NCI-H1092 treated with DMSO at 0.1 percent for 48 hours (cell line): ENCODE results near the gene TRERF1.

Source experiments
- DNase-seq: peaks from one replicate; lab custom pipeline; 2025; lab: John Stamatoyannopoulos, UW

The TRERF1 gene

GRCh38 chr6:42271834-42272805, 179.6 kb downstream of the TRERF1 start:
- DNase-seq = no peak

GRCh38 chr6:42269974-42270510, 181.7 kb downstream of the TRERF1 start:
- no peak for DNase-seq

- no peak for DNase-seq
Measured at GRCh38 chr6:42269553-42269952, 182.2 kb downstream of the TRERF1 start.

GRCh38 chr6:42268835-42269204, 182.9 kb downstream of the TRERF1 start:
- DNase-seq = no peak

- no peak for DNase-seq
Measured at GRCh38 chr6:42268016-42268834, 183.5 kb downstream of the TRERF1 start.

GRCh38 chr6:42266538-42266937, 185.2 kb downstream of the TRERF1 start:
- DNase-seq = no peak

- no peak for DNase-seq
Measured at GRCh38 chr6:42264852-42265390, 186.8 kb downstream of the TRERF1 start.

GRCh38 chr6:42264162-42264851, 187.4 kb downstream of the TRERF1 start:
- no peak for DNase-seq

- DNase-seq = no peak
Measured at GRCh38 chr6:42263165-42263728, 188.5 kb downstream of the TRERF1 start.

- DNase-seq = no peak
Measured at GRCh38 chr6:42260972-42261371, 190.8 kb downstream of the TRERF1 start.

GRCh38 chr6:42260396-42260888, 191.3 kb downstream of the TRERF1 start:
- DNase-seq = no peak

GRCh38 chr6:42259841-42260395, 191.8 kb downstream of the TRERF1 start:
- DNase-seq = no peak

- no peak for DNase-seq
Measured at GRCh38 chr6:42259286-42259685, 192.4 kb downstream of the TRERF1 start.

- DNase-seq = no peak
Measured at GRCh38 chr6:42257614-42258013, 194.1 kb downstream of the TRERF1 start.

- no peak for DNase-seq
Measured at GRCh38 chr6:42257063-42257462, 194.7 kb downstream of the TRERF1 start.

GRCh38 chr6:42255050-42255449, 196.7 kb downstream of the TRERF1 start:
- no peak for DNase-seq

- DNase-seq = no peak
Measured at GRCh38 chr6:42254505-42254904, 197.2 kb downstream of the TRERF1 start.

GRCh38 chr6:42251911-42252637, 199.7 kb downstream of the TRERF1 start:
- DNase-seq = peak; percentile 75

- no peak for DNase-seq
Measured at GRCh38 chr6:42251500-42251899, 200.2 kb downstream of the TRERF1 start.

GRCh38 chr6:42250274-42250931, 201.3 kb downstream of the TRERF1 start:
- DNase-seq = no peak
